ENCODE data around the gene MMP28.

GRCh38 chr17:35745246-35745645 is 50.2 kb downstream of the MMP28 start:
- no peak for TF ChIP-seq EZH2 (IDR thresholded peaks at IDR 0.05; ENCODE audit: borderline replicate concordance, insufficient read depth, low read depth, low read length, poor library complexity, severe bottlenecking)
- TF ChIP-seq CTCF (IDR thresholded peaks at IDR 0.05): no peak
